GM18873 (cell line): Measurements from ENCODE around the gene ZNF562.
"Not testable (repeated sequence)": the region's sequence is repeated elsewhere in the genome, so short reads cannot be mapped to it uniquely, and the experiment has no call there.

ENCODE experiments used
- ATAC-seq: cut with Tn5 transposase; IDR thresholded peaks from one replicate; pipeline ENCODE4 v1.9.1; 2021; ENCODE audit warnings: mild to moderate bottlenecking, moderate library complexity, moderate number of reproducible peaks; ENCODE audit not compliant: unreplicated experiment, low FRiP score

ZNF562 gene

DNA sequence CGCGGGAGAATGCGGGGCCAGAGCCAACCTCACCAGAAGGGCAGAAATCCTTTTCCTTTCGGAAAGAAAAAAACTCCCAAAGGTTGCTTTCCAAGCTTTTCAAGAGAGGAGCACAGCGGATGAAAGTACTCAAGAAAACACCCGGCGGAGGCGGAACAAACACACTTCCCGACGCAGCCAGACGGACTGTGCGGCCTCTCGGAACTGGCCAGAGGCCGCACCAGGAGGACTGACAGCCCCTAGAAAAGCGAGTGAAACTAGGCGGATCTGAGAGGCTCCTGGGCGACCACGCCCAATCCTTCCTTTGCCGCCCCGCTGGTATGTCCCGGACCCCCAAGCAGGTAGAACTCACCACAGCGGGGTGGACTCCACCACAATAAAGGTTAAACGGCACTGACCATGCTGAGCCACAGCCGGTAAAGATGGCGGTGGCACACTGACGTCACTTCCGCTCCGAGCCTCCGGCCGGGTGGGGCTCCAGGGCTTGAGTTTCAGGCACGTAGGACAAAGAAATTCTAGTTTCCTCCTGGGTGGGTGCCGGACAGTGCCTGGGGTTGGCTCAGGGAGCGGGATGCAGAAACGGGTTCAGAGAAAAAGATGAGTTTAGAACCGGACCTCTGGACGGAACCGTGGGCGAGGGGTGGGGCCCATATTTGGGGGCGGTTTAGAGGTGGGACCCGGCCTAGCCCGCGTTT is at the start of gene ZNF562:
TSS of gene ZNF562 (minus strand) at position 438 of the 695 bp plus-strand sequence. CDS start 14,356 bp downstream, outside the sequence.
- no peak for ATAC-seq

DNA sequence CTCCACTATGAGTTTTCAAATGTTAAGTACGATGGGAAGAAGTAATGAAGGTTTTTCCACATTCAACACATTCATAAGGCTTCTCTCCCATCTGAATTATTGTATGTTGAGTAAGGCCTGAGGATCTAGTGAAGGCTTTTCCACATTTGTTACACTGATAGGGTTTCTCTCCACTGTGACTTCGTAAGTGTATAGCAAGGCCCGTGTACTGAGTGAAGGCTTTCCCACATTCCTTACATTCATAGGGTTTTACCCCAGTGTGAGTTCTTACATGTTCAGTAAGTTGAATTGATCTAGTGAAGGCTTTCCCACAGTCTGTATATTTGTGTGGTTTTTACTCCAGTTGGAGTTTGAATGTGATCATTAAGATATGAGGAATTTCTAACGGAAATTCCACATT is 49.3 kb upstream of the ZNF562 start:
- ATAC-seq: no peak

DNA sequence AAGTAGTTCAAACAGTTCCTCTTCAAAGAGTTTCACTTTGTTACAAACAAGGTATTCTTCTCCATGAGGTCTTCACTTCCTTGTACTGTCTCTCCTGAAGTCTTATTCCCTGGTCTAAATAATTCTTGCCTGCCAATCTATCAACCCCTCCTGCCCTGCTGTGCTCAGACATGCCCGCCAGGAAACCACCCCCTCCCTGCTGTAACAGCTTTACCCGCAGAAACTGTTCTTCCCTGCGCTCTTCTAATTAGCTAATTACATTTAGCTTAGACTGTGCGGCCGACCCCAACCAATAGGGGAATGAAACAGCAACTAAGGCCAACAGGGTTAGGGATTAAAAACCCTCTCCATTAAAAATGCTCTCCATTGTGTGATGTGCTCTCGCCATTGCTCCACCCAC is 47.0 kb upstream of the ZNF562 start:
- no peak for ATAC-seq

DNA sequence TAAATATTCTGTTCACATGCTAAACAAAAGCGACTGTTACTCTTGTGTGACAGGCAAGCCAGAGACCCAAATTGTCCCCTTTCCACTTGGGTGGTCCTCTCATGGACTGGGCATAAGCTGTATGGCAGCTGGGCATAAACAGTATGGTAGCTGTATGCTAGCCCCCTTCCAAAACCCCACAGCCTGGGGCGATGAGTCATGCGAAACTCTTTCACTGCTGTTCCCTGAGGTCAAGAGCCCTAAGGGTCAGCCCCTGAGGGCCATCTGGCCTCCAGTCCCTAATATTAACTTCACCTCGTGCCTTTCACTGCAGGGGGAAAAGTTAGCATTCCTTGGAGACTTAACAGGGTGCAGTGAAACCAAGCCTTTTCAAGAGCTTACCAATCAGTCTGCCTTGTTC is 45.6 kb upstream of the ZNF562 start:
- ATAC-seq: no peak

DNA sequence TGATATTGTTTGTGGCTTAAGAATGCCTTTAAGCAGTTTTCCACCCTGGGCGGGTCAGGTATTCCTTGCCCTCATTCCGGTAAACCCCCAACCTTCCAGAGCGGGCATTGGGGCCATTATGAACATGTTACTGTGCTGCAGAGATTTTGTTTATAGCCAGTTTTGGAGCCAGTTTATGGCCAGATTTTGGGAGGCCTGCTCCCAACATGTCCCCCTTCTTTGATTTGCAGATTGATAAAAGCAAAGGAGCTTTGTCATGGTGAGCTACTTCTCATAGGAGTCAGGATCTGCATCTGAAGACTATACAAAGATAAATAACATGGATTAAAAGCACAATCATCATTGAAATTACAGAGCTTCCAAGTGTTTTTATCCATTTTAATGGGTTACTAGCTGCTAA is 36.9 kb upstream of the ZNF562 start:
- ATAC-seq: no peak

DNA sequence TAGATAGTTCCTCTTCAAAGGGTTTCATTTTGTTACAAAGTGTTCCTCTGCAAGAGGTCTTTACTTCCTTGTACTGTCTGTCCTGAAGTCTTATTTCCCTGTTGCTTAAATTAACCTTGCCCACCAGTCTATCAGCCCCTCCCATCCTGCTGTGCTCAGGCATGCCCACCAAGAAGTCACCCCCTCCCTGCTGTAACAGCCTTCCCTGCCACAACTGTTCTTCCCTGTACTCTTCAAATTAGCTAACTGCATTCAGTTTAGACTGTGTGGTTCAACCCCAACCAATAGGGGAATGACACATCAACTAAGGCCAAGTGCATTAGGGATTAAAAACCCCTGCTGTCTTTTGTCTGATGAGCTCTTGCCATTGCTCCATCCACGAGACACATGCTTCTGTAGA is 34.4 kb upstream of the ZNF562 start:
- ATAC-seq: no peak

DNA sequence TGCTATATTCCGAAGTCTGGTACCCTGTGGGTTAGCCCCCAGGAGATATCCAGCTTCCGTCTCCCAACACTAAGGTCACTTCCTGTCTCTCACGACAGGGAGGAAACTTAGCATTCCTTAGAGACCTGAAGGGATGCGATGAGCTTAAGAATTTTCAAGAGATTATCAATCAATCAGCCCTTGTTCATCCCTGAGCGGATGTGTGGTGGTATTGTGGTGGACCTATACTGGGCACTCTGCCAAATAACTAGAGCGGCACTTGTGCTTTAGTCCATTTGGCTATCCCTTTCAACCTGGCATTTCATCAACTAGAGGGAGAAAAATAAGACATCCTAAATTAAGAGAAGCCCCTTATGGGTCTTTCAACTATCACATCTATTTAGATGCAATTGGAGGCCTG is 30.9 kb upstream of the ZNF562 start:
- ATAC-seq: no peak

DNA sequence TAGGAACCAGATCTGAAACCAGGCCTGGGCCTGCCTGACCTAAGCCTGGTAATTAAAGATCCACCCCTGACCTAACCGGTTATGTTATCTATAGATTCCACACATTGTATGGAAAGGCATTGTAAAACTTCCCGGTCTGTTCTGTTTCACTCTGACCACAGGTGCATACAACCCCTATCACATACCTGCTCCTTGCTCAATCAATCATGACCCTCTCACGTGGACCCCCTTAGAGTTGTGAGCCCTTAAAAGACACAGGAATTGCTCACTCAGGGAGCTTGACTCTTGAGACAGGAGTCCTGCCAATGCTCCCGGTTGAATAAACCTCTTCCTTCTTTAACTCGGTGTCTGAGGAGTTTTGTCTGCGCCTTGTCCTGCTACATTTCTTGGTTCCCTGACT is 27.3 kb upstream of the ZNF562 start:
- ATAC-seq: no peak

DNA sequence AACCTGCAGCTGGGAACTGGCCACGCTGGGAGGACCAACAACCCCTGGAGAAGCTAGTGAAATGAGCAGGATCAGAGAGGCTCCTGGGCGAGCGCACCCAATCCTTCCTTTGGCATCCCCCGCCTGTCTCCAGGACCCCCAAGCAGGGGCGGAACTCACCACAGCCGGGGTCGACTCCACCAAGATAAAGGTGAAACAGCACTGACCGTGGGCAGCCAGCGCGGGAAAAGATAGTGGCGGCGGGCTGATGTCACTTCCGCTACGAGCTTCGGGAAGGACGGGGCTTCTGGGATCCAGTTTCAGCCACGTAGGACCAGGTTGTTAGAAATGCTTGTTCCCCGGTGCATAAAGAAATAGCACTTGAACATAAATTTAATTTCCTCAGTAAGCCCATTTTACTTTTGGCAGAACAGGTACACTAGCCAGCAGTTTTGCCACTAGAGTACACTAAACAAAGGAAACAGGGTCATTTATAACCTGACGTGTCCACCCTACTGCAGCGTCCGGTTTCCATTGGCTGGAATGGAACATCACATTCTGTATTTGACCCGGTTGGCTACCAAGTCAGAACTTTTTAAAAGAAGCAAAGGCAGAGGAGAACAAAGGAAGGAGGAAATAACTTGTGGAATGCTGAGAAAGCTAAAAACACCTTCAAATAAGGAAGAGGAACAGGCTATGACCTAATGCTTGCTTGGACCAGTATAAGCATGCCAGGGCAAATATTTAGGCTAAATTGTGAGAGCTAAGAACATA is 25.5 kb upstream of the ZNF562 start:
- ATAC-seq: no peak

DNA sequence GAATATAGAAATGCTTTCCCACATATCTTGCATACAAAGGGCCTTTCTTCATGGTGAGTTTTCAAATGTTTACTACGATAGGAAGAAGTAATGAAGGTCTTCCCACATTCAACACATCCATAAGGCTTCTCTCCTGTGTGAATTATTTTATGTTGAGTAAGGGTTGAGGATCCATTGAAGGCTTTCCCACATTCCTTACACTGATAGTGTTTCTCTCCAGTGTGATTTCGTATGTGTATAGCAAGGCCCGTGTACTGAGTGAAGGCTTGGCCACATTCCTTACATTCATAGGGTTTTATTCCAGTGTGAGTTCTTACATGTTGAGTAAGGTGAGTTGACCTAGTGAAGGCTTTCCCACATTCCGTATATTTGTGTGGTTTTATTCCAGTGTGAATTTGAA is 15.4 kb upstream of the ZNF562 start:
- not testable (repeated sequence) for ATAC-seq

DNA sequence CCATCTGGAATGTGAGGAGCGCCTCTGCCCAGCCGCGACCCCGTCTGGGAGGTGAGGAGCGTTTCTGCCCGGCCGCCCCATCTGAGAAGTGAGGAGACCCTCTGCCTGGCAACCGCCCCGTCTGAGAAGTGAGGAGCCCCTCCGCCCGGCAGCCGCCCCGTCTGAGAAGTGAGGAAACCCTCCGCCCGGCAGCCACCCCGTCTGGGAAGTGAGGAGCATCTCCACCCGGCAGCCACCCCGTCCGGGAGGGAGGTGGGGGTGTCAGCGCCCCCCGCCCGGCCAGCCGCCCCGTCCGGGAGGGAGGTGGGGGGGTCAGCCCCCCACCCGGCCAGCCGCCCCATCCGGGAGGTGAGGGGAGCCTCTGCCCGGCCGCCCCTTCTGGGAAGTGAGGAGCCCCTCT is 5.1 kb upstream of the ZNF562 start:
- ATAC-seq: not testable (repeated sequence)

DNA sequence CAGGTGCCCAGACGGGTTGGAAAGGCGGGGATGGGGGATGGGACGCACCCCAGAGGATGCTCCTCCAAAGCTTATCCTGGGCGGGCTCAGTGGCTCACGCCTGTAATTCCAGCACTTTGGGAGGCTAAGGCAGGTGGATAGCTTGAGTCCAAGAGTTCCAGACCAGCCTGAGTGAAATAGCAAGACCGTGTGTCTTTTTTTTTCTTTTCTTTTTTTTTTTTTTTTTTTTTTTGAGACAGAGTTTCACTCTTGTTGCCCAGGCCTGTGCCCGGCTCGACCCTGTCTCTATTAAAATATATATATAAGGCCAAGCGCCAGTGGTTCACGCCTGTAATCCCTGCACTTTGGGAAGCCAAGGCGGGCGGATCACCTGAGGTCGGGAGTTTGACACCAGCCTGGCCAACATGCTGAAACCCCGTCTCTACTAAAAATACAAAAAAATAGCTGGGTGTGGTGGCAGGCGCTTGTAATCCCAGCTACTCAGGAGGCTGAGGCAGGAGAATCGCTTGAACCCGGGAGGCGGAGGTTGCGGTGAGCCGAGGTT is 530 bp upstream of the ZNF562 start:
- not testable (repeated sequence) for ATAC-seq

DNA sequence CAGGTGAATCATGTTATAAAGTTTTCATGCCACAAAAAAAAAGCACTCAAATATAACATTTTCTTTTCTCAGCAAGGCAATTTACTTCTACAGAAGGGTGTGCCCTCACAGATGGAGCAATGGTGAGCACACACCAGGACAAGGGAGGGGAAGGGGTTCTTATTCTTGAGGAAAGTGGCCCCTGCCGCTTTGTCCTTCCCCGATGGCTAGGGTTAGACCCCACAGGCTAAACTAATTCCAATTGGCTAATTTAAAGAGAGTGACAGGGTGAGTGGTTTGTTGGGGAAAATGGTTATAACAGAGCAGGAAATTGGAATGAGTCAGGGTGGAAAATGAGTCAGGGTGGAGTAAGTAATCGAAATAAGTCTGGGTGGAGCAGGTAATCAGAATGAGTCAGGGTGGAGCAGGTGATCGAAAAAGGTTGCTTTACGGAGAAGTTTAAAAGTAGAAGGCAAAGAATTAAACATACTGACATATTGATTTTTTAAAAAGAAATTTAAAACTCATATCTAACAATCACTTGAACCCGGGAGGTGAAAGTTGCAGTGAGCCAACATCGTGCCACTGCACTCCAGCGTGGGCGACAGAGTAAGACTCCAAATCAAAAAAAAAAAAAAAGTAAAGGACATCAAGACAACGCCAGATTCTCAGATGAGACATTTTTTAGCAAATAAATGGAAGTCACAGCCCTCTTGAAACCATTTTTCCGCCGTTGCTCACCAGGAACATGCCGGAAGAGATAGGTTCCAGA is 813 bp downstream of the ZNF562 start:
- no peak for ATAC-seq

DNA sequence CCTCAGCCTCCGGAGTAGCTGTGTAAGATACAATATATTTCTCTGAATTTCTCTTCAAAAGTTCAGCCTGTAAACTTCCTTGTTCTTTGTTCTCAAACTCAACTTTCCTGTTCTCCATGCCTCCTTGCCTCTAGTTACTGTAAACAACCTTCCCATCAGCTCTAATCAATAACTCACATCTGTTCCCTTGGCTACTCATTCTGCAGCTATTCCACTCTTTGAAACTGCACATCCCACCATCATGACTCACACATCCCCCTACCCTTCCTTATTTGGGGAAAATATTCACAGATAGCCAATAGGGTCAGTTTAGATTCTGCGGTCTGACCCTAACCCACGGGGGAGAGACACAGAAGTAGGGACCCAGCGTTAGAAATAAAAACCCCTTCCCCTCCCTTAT is 2.0 kb downstream of the ZNF562 start:
- ATAC-seq: no peak

DNA sequence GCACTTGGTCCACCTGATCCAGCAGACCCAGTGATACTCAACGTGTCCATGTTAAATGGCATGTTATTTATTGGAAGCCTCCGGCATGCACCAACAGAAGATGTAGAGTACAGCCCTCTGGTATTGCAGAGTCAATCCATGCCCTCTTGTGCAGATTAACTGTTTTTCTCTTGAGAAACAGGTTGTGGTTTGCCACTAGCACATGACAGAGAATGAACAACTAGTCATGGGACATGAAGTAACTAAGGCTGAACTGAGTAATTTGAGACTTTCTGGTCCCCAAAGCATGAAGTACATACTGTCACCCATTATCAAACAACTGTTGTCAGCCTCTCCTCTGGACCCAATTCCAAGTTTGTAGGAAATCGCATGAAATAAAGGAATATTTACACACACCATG is 3.2 kb downstream of the ZNF562 start:
- no peak for ATAC-seq

DNA sequence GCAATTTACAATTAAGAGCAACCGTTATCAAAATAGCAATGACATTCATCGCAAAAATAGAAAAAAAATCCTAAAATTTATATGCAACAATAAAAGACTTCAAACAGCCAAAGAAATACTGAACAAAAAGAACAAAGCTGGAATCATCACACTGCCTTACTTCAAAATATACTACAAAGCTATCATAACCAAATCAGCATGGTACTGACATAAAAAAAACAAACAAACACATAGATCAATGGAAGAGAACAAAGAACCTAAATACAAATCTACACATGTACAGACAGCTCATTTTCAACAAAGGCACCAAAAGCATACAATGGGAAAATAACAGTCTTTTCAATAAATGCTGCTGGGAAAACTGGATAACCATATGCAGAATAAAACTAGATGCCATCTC is 6.4 kb downstream of the ZNF562 start:
- ATAC-seq: no peak

DNA sequence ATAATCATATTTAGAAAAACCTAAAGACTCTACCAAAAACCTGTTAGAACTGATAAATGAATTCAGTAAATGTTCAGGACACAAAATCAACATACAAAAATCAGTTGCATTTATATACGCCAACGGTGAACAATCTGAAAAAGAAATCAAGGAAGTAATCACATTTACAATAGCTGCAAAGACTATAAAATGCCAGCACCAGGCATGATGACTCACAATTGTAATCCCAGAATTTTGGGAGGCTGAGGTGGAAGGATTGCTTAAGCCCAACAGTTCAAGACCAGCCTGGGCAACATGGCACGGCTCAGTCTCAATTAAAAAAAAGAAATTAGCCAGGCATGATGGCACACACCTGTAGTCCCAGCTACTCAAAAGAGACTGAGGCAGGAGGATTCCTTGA is 7.0 kb downstream of the ZNF562 start:
- ATAC-seq: no peak

DNA sequence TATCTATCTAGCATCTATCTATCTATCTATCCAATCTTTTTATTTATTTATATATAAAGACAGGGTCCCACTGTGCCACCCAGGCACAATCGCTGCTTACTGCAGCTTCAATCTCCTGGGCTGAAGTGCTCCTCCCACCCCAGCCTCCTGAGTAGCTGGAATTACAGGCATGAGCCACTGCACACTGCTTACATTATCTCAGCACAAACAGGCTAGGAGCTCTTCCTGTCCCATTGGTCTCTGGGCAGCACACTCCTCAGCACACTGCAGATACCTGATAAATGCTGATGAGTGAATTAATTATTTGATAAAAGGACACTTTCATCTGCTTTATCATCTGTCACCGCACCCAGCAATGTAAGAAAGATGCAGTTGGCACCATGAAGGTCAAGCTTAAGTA is 16.1 kb downstream of the ZNF562 start:
- ATAC-seq: no peak

DNA sequence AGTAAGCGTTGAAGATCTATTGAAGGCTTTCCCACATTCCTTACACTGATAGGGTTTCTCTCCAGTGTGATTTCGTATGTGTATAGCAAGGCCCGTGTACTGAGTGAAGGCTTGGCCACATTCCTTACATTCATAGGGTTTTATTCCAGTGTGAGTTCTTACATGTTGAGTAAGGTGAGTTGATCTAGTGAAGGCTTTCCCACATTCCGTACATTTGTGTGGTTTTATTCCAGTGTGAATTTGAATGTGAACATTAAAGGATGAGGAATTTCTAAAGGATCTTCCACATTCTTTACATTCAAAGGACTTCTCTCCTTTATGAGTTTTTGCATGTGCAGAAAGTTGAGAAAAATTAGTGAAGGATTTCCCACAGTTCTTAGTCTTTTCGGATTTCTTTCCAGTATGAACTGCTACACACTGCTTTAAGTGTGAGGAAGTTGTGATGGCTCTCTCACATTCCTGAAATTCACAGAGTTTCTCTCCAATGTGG is 21.8 kb downstream of the ZNF562 start:
- not testable (repeated sequence) for ATAC-seq

DNA sequence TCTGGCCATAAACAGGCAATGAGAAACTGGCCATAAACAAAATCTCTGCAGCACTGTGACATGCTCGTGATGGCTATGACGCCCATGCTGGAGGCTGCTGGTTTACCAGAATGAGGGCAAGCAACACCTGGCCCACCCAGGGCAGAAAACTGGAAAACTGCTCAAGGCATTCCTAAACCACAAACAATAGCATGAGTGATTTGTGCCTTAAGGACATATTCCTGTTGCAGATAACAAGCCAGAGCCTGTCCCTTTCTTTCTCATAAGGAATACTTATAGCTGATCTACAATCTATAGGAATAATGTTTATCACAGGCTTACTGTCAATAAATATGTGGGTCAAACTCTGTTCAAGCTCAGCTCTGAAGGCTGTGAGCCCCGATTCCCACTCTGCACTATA is 23.4 kb downstream of the ZNF562 start:
- not testable (repeated sequence) for ATAC-seq

DNA sequence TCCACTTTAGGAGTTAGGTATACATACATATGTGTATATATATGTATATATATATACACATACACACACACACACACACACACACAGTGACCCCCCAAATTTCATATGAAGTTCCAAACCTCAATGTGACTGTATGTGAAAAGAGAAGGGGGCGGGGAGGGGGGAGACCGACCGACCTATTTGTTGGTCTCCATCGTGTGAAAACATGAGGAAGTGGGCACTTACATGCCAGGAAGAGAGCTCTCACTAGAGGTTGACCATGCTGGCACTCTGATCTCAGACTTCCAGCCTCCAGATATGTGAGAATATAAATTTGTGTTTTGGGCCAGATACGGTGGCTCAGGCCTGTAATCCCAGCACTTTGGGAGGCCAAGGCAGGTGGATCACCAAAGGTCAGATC is 24.6 kb downstream of the ZNF562 start:
- no peak for ATAC-seq
